ENCODE data around the gene ACSF2. TPM values are rescaled to one million over a fixed set of nuclear protein-coding genes. Genes with fewer than 3 reads are reported as not detected.

ACSF2 gene, protein sequence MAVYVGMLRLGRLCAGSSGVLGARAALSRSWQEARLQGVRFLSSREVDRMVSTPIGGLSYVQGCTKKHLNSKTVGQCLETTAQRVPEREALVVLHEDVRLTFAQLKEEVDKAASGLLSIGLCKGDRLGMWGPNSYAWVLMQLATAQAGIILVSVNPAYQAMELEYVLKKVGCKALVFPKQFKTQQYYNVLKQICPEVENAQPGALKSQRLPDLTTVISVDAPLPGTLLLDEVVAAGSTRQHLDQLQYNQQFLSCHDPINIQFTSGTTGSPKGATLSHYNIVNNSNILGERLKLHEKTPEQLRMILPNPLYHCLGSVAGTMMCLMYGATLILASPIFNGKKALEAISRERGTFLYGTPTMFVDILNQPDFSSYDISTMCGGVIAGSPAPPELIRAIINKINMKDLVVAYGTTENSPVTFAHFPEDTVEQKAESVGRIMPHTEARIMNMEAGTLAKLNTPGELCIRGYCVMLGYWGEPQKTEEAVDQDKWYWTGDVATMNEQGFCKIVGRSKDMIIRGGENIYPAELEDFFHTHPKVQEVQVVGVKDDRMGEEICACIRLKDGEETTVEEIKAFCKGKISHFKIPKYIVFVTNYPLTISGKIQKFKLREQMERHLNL
- polyA plus RNA-seq (2012; rRNA removed) = 46.6 and 49.5 TPM in 2 replicates
- polyA plus RNA-seq (2012; cell fraction: cytosol; rRNA removed) = 34.6 and 41.5 TPM in 2 replicates
- polyA plus RNA-seq (2012; cell fraction: nucleus; rRNA removed) = 128 and 151 TPM in 2 replicates

DNA sequence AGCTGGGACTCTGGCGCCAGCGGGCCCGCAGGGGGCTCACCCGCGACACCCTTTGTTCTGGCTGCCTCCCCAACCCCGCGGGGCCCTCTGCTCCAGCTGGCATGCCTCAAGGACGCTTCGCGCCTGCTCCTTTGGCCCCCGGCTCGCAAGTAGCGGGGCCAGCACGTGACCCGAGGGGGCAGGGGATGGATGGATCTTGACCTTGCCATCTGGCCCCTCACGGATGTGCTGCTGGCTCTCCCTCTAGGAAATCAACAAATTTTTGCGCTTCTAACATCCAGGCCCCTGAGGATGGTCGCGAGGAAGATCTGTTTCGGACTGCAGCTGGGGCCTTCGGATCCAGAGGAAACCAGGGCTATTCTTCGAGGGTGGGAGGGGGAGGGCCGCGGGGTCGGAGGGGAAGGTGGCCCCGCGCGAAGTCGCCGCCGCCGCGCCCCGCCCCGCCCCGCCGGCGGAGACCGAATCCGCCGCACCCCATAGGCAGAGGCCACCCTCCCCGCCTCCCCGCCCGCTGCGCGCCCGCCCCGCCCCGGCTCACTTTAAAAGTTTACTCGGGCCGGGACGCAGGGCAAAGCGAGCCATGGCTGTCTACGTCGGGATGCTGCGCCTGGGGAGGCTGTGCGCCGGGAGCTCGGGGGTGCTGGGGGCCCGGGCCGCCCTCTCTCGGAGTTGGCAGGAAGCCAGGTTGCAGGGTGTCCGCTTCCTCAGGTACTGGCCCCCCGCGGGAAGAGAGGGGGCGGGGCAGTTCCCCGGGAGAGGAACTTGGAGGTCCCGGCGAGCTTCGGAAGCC, at the start of gene ACSF2:
TSS of gene ACSF2 (plus strand) at position 537 of the 790 bp plus-strand sequence. CDS start at position 581, 44 bp downstream.
- Histone ChIP-seq H3F3A (replicated peaks; ENCODE audit: insufficient read depth) (peaks cover 39% of the 10 kb centered on the region), H3K4me1 (ENCODE audit: control insufficient read depth in 1 of 2, insufficient read depth in 2 of 2, low read depth in 1 of 2, low read length in 1 of 2) (peaks cover 21 to 23% of the 10 kb centered on the region in 2 experiments; a peak in 3 of 4 replicates), H3K9me3 (no peaks in the 10 kb centered on the region), H3K9ac (peak within 1 kb of the TSS; percentile 79), H3K36me3 (replicated peaks in 1 of 2; ENCODE audit: control insufficient read depth in 1 of 2, insufficient read depth in 2 of 2, low read length in 1 of 2) (no peaks in the 10 kb centered on the region), H3K79me2 (ENCODE audit: insufficient read depth) (peaks cover 30% of the 10 kb centered on the region), H3K9me2 (no peaks in the 10 kb centered on the region), H2AFZ (ENCODE audit: low read depth) (peak within 1 kb of the TSS; percentile 99), H3K27ac (ENCODE audit: low read depth in 2 of 2, low read length in 1 of 2) (peak within 1 kb of the TSS; percentile 74 to 81), H4K20me1 (ENCODE audit: insufficient read depth) (no peaks in the 10 kb centered on the region), H3K4me2 (peak within 1 kb of the TSS; percentile 94), H3K4me3 (ENCODE audit: low read depth in 2 of 2, low read length in 1 of 2) (peak within 1 kb of the TSS; percentile 69 to 71), H3K27me3 (ENCODE audit: insufficient read depth) (no peaks in the 10 kb centered on the region)
- ChIA-PET POLR2A (interaction anchor here (1.5 kb wide), 1 partner anchor 29 kb away, joined by 7 read pairs; the partner anchor contains the start of gene LRRC59), CTCF (interaction anchor here (0.7 to 3.4 kb wide), 8 partner anchors 9 to 76 kb away, joined by 3 to 18 read pairs (median 6); partner anchors contain the start of genes LRRC59 and RSAD1)
- TF ChIP-seq EP300 (IDR thresholded peaks at IDR 0.05; ENCODE audit: borderline replicate concordance in 1 of 2, low read depth in 1 of 2, low read length in 1 of 2) (0 out of 4 replicates have a peak, but pooled peaks of 1 of the 2 experiments have one; percentile 15), SIN3A (IDR thresholded peaks at IDR 0.05; ENCODE audit: borderline replicate concordance, low read depth, low read length) (peak; percentile 71; the same call in 1 of the 2 replicates), RCOR1 (IDR thresholded peaks at IDR 0.05; ENCODE audit: low read length) (0 out of 2 replicates have a peak, but pooled peaks have one; percentile 8), MEF2A (IDR thresholded peaks at IDR 0.05; ENCODE audit: borderline replicate concordance, low read depth) (no peak), FOXJ3 (CRISPR knock-in tag; IDR thresholded peaks at IDR 0.05) (no peak), MAX (IDR thresholded peaks at IDR 0.05; ENCODE audit: low read depth) (peak; percentile 29; the same call in 1 of the 2 replicates), SMC3 (IDR thresholded peaks at IDR 0.05; ENCODE audit: low read depth, low read length) (no peak), POLR2AphosphoS5 (IDR thresholded peaks at IDR 0.05; ENCODE audit: low read depth, low read length) (peak; percentile 75), TAF1 (IDR thresholded peaks at IDR 0.05; ENCODE audit: borderline replicate concordance, low read depth, low read length) (peak; percentile 71; the same call in 1 of the 2 replicates), YY1 (IDR thresholded peaks at IDR 0.05; ENCODE audit: low read depth) (peak; percentile 59; the same call in 1 of the 2 replicates), NFIC (IDR thresholded peaks at IDR 0.05; ENCODE audit: borderline replicate concordance) (peak; percentile 75)
- TF ChIP-seq, protein P1, sequence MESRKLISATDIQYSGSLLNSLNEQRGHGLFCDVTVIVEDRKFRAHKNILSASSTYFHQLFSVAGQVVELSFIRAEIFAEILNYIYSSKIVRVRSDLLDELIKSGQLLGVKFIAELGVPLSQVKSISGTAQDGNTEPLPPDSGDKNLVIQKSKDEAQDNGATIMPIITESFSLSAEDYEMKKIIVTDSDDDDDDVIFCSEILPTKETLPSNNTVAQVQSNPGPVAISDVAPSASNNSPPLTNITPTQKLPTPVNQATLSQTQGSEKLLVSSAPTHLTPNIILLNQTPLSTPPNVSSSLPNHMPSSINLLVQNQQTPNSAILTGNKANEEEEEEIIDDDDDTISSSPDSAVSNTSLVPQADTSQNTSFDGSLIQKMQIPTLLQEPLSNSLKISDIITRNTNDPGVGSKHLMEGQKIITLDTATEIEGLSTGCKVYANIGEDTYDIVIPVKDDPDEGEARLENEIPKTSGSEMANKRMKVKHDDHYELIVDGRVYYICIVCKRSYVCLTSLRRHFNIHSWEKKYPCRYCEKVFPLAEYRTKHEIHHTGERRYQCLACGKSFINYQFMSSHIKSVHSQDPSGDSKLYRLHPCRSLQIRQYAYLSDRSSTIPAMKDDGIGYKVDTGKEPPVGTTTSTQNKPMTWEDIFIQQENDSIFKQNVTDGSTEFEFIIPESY (IDR thresholded peaks at IDR 0.05; ENCODE audit: borderline replicate concordance, low read depth) = no peak
- TF ChIP-seq, protein P2, sequence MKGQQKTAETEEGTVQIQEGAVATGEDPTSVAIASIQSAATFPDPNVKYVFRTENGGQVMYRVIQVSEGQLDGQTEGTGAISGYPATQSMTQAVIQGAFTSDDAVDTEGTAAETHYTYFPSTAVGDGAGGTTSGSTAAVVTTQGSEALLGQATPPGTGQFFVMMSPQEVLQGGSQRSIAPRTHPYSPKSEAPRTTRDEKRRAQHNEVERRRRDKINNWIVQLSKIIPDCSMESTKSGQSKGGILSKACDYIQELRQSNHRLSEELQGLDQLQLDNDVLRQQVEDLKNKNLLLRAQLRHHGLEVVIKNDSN (IDR thresholded peaks at IDR 0.05; ENCODE audit: borderline replicate concordance, low read depth) = peak; percentile 81; the same call in 1 of the 2 replicates
- WGBS (ENCODE audit: low lambda C conversion rate) = 12% methylated on average over 33 of the region's 70 CpGs
- peak; percentile 94 for DNase-seq

All from SK-N-SH (cell line).